GM19372 (cell line): ENCODE measurements around the gene CNTNAP2.

ENCODE experiments used
- ATAC-seq: cut with Tn5 transposase; IDR thresholded peaks from one replicate; pipeline ENCODE4 v1.9.1; 2021; ENCODE audit warnings: mild to moderate bottlenecking, low read depth, moderate library complexity; ENCODE audit not compliant: unreplicated experiment

The CNTNAP2 gene

DNA sequence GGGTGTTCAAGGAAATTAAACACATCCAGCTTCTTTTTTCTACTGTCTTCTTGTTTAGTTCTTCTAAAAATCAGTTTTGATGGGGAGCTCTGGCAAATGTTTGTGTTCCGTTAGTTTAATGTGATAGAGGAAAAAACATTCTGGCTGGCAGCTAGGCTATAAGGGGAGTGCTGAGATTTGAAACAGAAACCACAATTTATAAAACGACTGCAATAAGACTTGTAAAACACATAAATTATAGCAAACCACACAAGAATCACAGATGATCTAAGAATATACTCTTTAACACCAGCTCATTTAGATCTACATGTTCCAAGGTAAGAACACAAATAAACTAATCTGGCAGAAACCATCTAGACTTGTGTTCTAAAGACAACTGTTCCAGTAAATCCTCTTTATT is 425.5 kb downstream of the CNTNAP2 start:
- no peak for ATAC-seq

DNA sequence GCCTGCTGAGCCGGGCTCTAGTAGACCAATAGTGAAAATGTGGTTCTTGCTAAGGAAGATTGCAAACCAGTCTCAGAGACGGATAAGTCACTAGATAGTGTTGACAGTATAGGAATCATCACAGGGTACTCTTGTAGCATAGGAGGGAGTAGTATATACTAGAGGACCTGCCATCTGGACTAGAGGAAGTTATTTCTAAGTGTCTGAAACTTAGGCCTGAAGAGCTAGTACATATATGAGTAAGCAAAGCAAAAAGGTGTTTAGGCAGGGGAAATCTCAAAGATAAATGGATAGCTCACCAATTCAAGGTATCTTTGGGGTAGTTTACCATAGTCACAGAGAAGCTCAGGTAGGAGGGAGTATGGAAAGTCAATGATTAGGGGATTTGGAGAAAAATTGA is 428.1 kb downstream of the CNTNAP2 start:
- no peak for ATAC-seq

DNA sequence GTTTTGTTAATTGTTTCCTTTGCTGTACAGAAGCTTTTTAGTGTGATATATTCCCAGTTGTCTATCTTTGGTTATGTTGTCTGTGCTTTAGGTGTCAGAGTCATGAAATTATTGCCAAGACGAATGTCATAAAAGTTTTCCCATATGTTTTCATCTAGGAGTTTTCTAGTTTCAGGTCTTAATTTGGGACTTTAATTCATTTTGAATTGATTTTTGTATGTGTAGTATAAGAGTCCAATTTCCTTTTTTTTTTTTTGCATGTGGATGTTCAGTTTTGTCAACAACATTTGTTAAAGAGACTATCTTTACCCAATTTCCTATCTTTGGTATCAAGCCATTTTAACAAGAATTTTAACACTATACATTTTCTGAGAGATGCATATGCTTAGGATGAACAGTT is 432.2 kb downstream of the CNTNAP2 start:
- no peak for ATAC-seq

DNA sequence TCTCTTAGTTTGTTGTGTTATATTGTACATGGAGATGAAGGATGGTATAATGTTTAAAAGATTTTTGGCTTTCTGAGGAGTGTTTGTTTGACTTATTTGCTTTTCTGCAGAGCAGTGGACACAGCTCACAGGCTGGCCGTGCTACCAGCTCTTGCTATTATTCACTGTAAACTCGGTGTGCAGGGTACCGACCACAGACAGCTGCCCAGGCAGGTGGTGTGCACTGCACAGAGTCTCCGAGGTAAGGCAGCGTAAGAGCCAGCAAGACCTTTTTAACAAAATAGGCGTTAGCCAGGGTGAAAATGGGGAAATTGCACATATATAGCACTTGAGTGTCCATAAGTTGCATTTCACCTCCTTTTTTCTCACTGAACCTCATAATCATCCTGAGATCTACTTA is 438.0 kb downstream of the CNTNAP2 start:
- ATAC-seq: no peak

DNA sequence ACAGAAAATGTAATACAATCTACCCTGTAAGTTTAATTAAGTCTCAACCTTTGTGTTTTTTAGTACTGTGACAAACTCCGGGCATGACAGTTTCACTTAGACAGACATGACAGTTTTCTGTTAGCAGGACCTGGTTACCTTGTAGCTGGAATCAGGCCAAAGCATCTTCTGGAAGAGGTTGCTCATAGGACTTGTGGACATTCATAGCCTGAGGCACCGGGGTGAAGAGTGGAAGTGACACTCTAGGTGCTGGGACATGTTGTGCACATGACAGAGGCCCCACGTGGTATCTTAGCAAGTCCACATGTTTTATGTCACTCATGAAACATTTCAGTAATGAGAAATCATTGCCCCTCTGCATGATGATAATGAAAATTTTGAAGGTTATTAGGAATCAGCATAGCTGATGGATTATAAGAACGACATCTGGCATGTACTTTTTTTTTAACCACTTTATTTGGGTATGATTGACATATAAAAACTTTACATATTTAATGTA is 441.4 kb downstream of the CNTNAP2 start:
- ATAC-seq: no peak

DNA sequence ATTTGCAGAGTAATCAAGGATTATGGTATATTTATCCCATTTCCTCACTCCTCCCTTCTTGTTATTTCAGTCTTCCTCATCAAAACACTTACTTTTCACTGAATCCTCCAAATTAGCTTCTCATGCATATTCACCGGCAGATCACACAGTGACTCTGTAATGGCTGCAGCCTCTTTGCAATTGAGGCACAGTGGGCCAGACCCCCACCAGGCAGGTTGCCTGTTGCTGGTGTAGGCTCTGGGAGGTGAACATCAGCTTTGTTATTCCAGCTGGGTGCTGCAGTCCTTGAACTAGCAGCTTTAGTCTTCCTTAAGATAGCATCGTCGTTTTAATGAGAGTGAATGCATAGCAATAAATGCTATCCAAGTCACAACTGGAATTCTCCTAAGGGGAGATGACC is 449.3 kb downstream of the CNTNAP2 start:
- no peak for ATAC-seq

DNA sequence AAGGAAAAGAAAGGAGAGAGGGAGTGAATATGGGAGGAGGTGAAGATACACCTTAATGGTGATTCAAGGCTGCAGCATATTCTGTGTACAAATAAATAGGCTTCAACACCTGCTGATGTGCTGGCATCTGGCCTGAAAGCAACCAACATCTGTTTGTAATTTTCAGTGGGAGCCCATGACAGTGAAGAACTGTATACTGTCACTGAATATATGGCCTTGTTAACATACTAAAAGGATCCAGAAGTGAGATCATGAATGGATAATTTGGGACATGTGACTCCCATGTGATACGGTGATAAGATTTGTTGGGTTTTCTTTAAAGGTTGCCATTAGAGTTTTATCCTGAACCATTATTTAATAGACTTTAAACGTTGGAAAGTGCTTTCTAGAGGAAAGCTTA is 459.3 kb downstream of the CNTNAP2 start:
- no peak for ATAC-seq

DNA sequence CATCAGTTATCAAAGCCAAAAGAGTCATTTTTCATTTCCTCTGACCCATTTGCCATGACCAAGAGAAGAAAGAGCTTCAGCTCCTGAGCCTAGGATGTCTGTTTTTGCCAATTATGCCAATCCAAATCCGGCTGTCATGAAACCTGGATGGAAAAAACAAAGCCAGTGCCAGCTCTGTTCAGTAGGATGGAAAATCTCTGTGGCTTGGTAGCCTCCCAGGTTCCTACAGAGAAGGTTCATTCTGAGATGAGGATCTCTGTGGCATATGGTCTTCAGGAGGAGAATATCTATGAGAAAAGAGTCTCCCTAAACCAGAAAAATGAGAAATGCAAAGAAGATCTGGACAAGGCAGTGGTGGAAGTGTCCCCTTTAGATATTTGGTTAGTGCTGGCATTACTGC is 475.4 kb downstream of the CNTNAP2 start:
- no peak for ATAC-seq

DNA sequence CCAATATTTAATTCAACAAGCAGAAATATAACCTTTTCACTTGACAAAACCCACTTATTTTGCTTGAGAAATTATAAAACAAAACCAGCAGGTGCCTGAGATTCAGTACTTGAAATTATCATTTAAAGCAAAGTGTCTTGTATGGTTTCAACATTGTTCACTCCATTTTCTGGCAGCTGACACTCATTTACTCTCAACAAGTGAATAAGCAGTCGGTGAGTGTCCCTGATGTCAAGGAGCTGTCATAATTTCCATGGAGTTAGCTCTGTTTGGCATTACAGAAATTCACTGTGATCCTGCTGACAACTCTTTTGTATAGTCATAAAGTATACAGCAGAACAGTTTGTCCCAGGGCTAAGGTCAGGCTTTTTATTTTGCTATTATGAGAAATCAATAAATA is 490.0 kb downstream of the CNTNAP2 start:
- ATAC-seq: no peak

DNA sequence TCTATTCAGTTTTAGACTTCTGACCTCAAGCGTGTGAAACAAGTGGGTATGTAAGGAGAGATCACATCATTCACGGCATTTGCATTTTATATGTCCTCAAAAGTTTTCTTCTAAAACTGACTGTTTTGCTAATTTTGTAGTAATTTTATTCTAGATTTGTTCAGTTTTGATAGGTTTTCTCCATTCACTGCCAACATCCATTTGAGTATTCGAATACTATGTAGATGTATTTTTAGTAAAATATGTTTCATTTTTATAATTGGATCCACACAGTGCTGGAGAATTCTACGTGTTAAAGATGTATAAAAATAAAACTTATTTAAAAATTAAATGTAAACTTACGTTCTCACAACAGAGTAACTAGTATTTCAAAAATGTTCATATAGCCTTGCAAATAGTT is 503.0 kb downstream of the CNTNAP2 start:
- no peak for ATAC-seq

DNA sequence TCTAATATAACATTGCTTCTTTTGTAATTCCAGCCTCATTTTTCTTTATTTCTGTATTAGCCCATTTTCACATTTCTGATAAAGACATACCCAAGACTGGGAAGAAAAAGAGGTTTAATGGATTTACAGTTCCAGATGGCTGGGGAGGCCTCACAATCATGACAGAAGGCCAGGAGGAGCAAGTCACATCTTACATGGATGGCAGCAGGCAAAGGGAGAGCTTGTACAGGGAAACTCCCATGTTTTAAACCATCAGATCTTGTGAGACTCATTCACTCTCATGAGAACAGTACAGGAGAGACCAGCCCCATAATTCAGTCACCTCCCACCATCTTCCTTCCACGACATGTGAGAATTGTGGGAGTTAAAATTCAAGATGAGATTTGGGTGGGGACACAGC is 510.3 kb downstream of the CNTNAP2 start:
- ATAC-seq: no peak

DNA sequence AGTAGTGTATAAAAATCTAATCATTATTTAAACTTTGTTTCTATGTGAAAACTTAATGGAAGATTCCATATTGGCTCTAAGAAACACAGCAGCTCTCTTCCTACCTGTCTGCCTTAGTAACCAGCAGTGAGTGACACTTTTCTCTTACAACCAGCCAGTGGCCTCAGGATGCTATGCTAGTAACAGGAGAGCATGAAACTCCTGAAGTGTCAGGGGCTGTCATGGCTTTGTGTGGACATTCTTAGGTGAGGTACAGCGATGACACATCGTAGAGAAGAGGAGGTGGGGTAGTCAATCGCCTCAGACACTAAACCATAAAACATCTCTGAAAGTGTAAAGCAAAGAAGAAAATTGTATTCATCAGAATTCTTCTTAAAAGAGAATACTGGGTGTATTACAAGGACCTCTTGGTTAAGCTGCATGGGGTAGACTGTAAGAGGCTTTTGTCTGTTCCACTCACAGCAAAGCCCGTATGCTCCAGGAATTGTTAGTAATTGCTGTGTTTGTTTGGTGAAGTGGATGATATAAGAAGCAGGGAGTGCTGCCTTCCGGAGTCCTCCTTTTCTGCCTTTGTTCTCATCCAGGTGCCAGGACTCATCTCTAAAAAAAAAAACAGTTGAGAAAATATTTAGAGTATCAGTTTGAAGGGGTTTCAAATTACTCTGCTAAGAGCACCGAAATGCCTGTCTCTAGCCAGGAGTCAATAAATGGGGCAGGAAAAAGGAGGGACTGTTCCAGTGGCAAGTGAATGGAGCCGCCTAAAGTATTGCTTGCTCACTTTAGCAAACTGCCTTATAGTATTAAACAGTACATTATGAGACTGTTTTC is 518.8 kb downstream of the CNTNAP2 start:
- ATAC-seq: no peak

DNA sequence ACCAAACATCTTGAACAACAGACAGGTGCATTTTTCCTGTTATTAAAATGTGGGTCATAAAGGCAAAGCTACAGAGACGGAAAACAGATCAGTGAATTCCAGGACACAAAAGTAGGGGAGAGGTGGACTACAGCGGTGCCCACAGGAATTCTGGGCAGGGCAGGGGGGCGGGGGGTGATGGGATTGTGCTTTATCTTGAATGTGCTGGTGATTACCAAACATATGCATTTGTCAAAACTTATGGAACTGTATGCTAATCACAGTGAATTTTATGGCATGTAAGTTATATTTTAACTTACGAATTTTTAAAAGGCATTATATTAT is 519.4 kb downstream of the CNTNAP2 start:
- ATAC-seq: no peak

DNA sequence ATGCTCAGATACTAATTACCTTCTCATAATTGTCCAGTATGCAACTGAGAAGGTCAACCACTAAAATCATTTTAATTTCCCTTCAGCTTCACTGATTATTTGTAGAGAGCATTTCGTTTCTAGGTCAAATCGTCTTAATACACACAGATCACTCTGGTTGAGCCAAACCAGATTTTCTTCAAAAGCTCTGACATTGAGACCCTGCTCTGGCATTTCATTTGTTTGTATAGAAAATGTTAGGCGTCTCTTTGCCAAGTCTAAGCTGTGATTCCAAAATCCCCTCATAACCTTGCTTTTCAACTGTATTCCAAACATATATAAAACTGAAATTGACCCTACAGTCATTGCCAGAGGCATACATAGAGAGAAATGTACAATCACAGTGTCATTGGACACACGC is 520.0 kb downstream of the CNTNAP2 start:
- ATAC-seq: no peak

DNA sequence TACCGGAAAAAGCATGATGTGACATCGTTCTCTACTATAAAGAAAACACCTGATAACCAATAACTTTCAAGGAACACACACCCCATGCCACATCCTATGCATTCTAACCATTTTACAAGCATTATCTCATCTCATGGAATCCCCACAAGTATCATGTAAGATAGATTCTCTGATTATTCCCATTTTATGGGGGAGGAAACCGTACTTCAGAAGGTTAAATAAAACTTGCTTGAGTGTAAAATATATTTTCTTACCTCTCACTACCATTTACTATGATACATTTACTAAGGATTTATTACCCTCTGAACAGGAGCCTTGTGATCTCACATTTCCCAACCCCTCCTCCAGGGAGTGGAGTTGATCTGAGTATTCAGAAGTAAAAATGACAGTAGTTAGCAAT is 522.7 kb downstream of the CNTNAP2 start:
- ATAC-seq: no peak

DNA sequence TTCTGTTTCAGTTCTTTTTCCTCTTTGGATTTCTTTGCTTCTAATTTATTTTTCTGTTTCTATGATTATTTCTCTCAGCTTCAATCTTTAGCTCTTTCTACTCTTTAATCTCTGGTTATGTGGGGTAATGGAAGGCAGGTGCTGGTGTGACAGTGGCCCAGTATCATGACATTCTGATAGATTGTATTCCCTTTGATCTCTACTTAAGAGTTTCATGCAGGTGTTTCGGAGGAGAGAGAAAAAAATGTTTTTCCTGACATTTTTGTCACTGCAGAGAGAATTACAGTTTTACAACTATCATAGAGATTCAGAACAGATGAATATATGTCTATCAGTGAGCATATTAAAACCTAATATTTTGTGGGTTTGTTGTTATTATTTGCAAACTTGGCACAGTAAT is 524.9 kb downstream of the CNTNAP2 start:
- no peak for ATAC-seq

DNA sequence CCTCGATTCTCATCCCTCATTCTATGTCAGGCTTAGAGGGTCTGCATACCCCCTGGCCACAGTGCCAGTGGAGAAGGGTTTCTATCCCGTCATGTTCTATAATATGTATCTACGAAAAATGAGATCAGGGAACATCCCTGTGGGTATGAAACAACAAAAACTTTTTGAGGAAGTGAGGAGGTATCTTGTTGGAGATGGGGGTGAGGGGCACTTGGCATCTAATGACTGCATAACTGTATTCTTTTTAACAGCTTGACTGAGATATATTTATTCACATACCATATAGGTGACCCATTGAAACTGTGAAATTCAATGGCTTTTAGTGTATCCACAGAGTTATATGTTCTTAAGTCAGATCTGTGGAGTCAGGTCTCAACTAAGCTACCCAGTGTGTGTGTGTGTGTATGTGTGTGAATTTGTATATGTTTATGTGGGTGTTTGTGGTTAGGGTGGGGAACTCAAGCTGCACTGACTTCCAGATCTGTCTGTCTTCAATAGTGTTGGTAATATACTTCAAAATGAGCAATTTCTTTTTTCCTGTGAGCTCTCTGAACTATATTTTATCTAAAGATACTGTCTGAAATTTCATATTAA is 528.9 kb downstream of the CNTNAP2 start:
- ATAC-seq: no peak

DNA sequence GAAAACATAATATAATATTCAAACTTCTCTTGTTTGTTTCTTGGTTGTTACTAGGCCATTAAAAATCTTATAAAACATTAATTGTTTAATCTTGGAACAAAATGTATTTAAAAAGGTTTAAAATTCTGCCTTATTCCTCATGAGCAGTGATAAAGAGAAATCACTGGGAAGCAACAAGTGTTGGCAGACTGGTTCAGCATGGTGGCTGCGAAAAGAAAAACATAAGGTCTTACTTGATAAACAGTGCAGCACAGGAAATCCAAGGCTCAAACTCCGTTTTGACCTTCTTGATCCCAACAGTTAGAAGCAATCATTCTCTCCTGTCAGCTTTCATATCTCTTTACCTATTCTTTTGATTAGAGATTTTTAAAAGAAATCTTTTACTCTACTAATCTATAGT is 530.8 kb downstream of the CNTNAP2 start:
- ATAC-seq: no peak

DNA sequence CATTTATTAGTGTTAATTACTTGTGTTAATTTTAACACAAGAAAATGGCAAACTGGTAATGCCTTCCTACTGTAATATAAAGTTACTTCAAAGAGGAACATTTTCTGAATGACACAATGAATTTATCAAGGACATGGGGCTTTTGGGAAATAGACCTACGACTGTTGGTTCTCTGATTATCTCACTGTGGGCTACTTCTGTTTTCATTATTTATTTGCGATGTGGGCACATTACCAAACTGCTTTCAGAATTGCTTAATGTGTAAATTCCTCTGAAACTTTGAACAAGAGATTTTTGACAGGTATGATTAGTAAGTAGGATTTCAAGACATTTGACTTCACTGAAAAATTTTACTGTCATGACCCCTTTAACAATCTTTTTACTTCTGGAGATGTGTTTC is 535.6 kb downstream of the CNTNAP2 start:
- no peak for ATAC-seq

DNA sequence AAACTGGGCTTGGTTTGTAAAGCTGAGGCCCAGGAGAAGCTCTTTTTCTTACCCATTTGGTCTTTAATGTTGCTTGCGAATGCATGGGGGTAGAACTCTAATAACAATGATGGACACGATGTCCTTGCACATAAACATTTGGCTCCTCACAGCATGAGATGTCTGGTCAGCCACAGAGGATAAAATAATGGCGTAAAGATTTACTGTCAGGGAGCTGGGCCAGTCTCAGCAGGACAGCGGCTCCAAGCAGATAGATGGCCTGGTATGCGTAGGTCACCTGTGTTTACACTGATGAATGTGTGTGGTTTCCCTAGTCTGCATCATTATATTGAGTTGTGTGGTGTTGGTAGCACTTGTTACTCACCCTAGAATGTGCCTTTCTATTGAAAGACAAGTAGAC is 537.4 kb downstream of the CNTNAP2 start:
- ATAC-seq: no peak

DNA sequence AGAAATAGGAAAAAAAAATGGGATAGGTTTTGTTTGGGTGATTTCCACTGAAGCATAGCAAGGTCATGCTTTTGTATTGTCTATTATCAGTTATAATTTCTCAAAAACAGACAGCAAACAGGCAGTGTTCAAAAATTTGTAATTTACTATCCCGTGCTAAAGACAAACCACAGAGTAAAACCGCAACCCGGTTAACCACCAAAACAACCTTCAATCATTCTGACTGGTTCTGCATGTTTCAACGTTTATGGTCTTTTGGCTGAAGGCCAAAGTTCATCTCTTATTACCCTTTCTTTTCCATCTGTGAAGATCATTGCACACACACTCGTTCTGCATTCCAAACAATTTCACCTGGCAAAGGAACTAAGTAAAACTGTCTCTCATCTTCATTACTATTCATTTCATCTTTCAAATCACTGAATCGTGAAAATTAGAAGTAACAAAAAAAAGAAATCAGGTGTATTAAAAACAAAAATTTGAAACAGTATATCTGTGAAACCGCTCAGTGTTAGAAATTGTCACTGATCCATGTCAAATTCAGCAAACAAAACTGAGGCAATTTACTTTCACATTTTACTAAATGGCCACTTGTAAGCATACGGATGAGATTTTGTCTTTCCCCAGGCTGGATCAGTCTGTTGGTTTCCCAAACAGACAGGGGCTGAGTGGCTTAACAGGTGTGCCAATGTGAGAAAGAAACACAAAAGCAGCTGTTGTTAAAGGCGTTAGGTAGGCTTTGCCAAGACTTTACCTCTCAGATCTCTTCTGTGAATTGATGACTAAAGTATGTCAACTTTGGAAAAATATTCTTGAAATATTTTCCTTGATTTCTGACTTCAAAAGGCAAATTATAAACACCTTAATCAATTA is 539.6 kb downstream of the CNTNAP2 start:
- no peak for ATAC-seq
